Parathyroid adenoma (tissue), 2 donors: ENCODE measurements around the gene FBXW11.
"Not testable (repeated sequence)": the region's sequence is repeated elsewhere in the genome, so short reads cannot be mapped to it uniquely, and the experiment has no call there.

Experiments
- H2AFZ ChIP-seq: fragments of 300-600 bp; sonication (generic); one replicate; pipeline ENCODE4 v1.7.0; 2017; ENCODE audit warnings: antibody characterized with exemption, mild to moderate bottlenecking
- H3K27ac ChIP-seq: fragments of 300-600 bp; sonication (generic); one replicate; pipeline ENCODE4 v1.7.0; 2017
- H3K27me3 ChIP-seq: fragments of 300-600 bp; sonication (generic); one replicate; pipeline ENCODE4 v1.7.0; 2017; ENCODE audit warnings: low read length; ENCODE audit not compliant: control insufficient read depth, insufficient read depth
- H3K36me3 ChIP-seq: fragments of 300-600 bp; sonication (generic); one replicate; pipeline ENCODE4 v1.7.0; 2017; ENCODE audit warnings: low read length; ENCODE audit not compliant: control insufficient read depth, insufficient read depth
- H3K4me1 ChIP-seq: fragments of 300-600 bp; sonication (generic); one replicate; pipeline ENCODE4 v1.7.0; 2017; ENCODE audit warnings: control low read depth
- H3K4me2 ChIP-seq: fragments of 300-600 bp; sonication (generic); one replicate; pipeline ENCODE4 v1.7.0; 2017; ENCODE audit warnings: low read length
- H3K4me3 ChIP-seq: fragments of 300-600 bp; sonication (generic); one replicate; pipeline ENCODE4 v1.7.0; 2017; ENCODE audit warnings: low read depth, low read length
- H3K79me2 ChIP-seq: fragments of 300-600 bp; sonication (generic); one replicate; pipeline ENCODE4 v1.7.0; 2017; ENCODE audit warnings: control low read depth
- H3K9ac ChIP-seq: fragments of 300-600 bp; sonication (generic); one replicate; pipeline ENCODE4 v1.7.0; 2017; ENCODE audit warnings: mild to moderate bottlenecking
- H3K9me3 ChIP-seq: fragments of 300-600 bp; sonication (generic); one replicate; pipeline ENCODE4 v1.7.0; 2017; ENCODE audit warnings: low read length; ENCODE audit not compliant: control insufficient read depth
- TF ChIP-seq, protein P1 (sequence below): fragments of 300-600 bp; sonication (generic); IDR thresholded peaks from one replicate; pipeline ENCODE4 v1.7.0; 2017; ENCODE audit warnings: antibody characterized with exemption, mild to moderate bottlenecking
- donor health status: primary hyperparathyroidism.

FBXW11 gene

GRCh38 chr5:171927345-171927941 lies 79.0 kb downstream of the FBXW11 start:
- Histone ChIP-seq H3K9me3 (no peaks in the 10 kb centered on the region), H3K79me2 (peaks cover 39% of the 10 kb centered on the region), H3K4me3 (no peak overlapping the region), H3K27me3 (no peaks in the 10 kb centered on the region), H3K27ac (no peak overlapping the region), H3K36me3 (no peaks in the 10 kb centered on the region), H3K4me2 (no peak overlapping the region), H3K9ac (no peak overlapping the region), H2AFZ (no peak overlapping the region), H3K4me1 (no peaks in the 10 kb centered on the region)
- TF ChIP-seq, protein P1, sequence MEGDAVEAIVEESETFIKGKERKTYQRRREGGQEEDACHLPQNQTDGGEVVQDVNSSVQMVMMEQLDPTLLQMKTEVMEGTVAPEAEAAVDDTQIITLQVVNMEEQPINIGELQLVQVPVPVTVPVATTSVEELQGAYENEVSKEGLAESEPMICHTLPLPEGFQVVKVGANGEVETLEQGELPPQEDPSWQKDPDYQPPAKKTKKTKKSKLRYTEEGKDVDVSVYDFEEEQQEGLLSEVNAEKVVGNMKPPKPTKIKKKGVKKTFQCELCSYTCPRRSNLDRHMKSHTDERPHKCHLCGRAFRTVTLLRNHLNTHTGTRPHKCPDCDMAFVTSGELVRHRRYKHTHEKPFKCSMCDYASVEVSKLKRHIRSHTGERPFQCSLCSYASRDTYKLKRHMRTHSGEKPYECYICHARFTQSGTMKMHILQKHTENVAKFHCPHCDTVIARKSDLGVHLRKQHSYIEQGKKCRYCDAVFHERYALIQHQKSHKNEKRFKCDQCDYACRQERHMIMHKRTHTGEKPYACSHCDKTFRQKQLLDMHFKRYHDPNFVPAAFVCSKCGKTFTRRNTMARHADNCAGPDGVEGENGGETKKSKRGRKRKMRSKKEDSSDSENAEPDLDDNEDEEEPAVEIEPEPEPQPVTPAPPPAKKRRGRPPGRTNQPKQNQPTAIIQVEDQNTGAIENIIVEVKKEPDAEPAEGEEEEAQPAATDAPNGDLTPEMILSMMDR, result no peak

DNA sequence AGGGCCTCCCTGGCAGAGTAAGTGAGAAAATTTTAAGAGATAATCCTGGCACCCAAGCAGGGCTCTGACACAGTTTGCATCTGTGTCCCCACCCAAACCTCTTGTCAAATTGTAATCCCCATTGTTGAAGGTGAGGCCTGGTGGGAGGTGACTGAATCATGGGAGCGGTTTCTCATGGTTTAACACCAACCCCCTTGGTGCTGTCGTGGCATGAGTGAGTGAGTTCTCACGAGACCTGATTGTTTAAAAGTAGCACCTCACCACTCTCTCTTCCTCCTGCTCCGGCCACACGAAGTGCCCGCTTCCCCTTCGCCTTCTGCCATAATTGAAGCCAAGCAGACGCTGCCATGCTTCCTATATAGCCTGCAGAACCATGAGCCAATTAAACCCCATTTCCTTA lies 80.1 kb downstream of the FBXW11 start:
- Histone ChIP-seq H3K27me3 (no peaks in the 10 kb centered on the region), H2AFZ (no peak overlapping the region), H3K9ac (no peak overlapping the region), H3K9me3 (no peaks in the 10 kb centered on the region), H3K79me2 (peaks cover 44% of the 10 kb centered on the region), H3K4me3 (no peak overlapping the region), H3K4me2 (no peak overlapping the region), H3K27ac (no peak overlapping the region), H3K4me1 (no peaks in the 10 kb centered on the region), H3K36me3 (no peaks in the 10 kb centered on the region)
- TF ChIP-seq, protein P1, result no peak

- Histone ChIP-seq H3K4me2 (no peak overlapping the region), H3K79me2 (peaks cover 53% of the 10 kb centered on the region), H3K9ac (no peak overlapping the region), H3K36me3 (no peaks in the 10 kb centered on the region), H3K4me3 (no peak overlapping the region), H2AFZ (no peak overlapping the region), H3K27me3 (no peaks in the 10 kb centered on the region), H3K4me1 (no peaks in the 10 kb centered on the region), H3K27ac (no peak overlapping the region), H3K9me3 (no peaks in the 10 kb centered on the region)
- TF ChIP-seq, protein P1, result no peak
These were observed 81.8 kb downstream of the FBXW11 start for GRCh38 chr5:171924493-171925122.

- TF ChIP-seq, protein P1, result no peak
- H3K9ac ChIP-seq, result no peak overlapping the region
- no peaks in the 10 kb centered on the region for H3K36me3 ChIP-seq
- H3K4me2 ChIP-seq, result no peak overlapping the region
- H3K27ac ChIP-seq, result no peak overlapping the region
- no peaks in the 10 kb centered on the region for H3K4me1 ChIP-seq
- H3K27me3 ChIP-seq, result no peaks in the 10 kb centered on the region
- peaks cover 62% of the 10 kb centered on the region for H3K79me2 ChIP-seq
- no peaks in the 10 kb centered on the region for H3K9me3 ChIP-seq
- H3K4me3 ChIP-seq, result no peak overlapping the region
- no peak overlapping the region for H2AFZ ChIP-seq
These were observed 85.6 kb downstream of the FBXW11 start for GRCh38 chr5:171920765-171921391.

GRCh38 chr5:171915700-171916099 lies 90.7 kb downstream of the FBXW11 start:
- not testable (repeated sequence) for H3K27me3 ChIP-seq, H3K36me3 ChIP-seq, H3K4me3 ChIP-seq, H2AFZ ChIP-seq, H3K4me1 ChIP-seq, H3K9me3 ChIP-seq, H3K9ac ChIP-seq, H3K27ac ChIP-seq, H3K4me2 ChIP-seq
- peaks cover 41% of the 10 kb centered on the region for H3K79me2 ChIP-seq
